HFFc6 (cell line): ENCODE measurements around the gene NR1I3. TPM values are rescaled to one million over a fixed set of nuclear protein-coding genes. Genes with fewer than 3 reads are reported as not detected.
"Not testable (repeated sequence)": the region's sequence is repeated elsewhere in the genome, so short reads cannot be mapped to it uniquely, and the experiment has no call there.

Experiments used
- DNase-seq: peaks from one replicate; pipeline ENCODE4 v3.0.0-alpha.2; 2018
- H3K27ac Mint-ChIP-seq: 2 replicates; pipeline ENCODE4 v1.8.0; 2020; ENCODE audit warnings: mild to moderate bottlenecking, mixed read lengths
- H3K27me3 Mint-ChIP-seq: 2 replicates; pipeline ENCODE4 v1.8.0; 2021; ENCODE audit warnings: mild to moderate bottlenecking, moderate library complexity, mixed read lengths; ENCODE audit not compliant: insufficient read depth
- H3K36me3 Mint-ChIP-seq: 2 replicates; pipeline ENCODE4 v1.8.0; 2021; ENCODE audit warnings: low read depth, mixed read lengths
- H3K4me1 Mint-ChIP-seq: 2 replicates; pipeline ENCODE4 v1.8.0; 2020; ENCODE audit warnings: low read depth, mixed read lengths
- H3K4me3 Mint-ChIP-seq: 2 replicates; pipeline ENCODE4 v1.8.0; 2020; ENCODE audit warnings: mild to moderate bottlenecking, moderate library complexity, mixed read lengths
- H3K9me3 Mint-ChIP-seq: 2 replicates; pipeline ENCODE4 v1.8.0; 2020; ENCODE audit warnings: mild to moderate bottlenecking, mixed read lengths
- total RNA-seq, 6 experiments: library from RNA; stranded (reverse); fragmentation: NEBNext Ultra II Directional; extraction: Animal tissue kit (Norgen Biotek cat#: 25700); gene quantifications; 2 replicates in 1 of 6; 3 replicates in 5 of 6; pipeline ENCODE4 v1.2.3, GENCODE V29; 2021
- TF ChIP-seq, protein P1 (sequence below): fragments of 200-600 bp; sonication (generic); IDR thresholded peaks from 2 replicates; pipeline ENCODE4 v1.5.0; 2021; ENCODE audit warnings: antibody characterized with exemption, mild to moderate bottlenecking

The NR1I3 gene
- total RNA-seq, 6 experiments from 2014 or later = not detected

DNA sequence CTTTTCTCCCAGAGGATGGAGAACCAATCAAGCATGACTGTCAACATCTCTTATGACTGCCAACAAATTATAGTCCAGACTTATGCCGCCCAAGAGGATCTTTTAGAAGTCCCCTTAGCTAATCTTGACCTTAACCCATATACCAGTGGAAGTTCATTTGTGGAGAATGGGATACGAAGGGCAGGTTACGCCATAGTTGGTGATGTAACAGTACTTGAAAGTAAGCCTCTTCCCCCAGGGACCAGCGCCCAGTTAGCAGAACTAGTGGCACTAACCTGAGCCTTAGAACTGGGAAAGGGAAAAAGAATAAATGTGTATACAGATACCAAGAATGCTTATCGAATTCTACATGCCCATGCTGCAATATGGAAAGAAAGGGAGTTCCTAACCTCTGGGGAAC lies 17.3 kb upstream of the NR1I3 start:
- not testable (repeated sequence) for H3K4me3 Mint-ChIP-seq, H3K27ac Mint-ChIP-seq, H3K4me1 Mint-ChIP-seq, DNase-seq
- Mint-ChIP-seq H3K27me3 (peaks cover 43% of the 10 kb centered on the region), H3K9me3 (peaks cover 26% of the 10 kb centered on the region), H3K36me3 (peaks cover 22% of the 10 kb centered on the region)

DNA sequence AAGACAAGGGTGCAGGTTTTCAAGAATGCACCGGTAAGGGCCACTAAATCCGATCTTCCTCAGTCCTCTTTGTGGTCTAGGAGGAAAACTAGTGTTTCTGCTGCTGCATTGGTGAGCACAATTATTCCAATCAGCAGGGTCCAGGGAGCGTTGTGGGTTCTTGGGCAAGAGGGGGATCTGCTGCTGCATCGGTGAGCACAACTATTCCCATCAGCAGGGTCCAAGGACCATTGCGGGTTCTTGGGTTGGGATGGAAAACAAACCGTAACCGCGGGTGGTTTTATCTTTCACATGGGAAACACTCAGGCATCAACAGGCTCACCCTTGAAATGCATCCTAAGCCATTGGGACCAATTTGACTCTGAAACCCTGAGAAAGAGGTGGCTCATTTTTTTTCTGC lies 13.6 kb upstream of the NR1I3 start:
- no peak for DNase-seq
- Mint-ChIP-seq H3K27me3 (peaks cover 19% of the 10 kb centered on the region), H3K4me1 (no peaks in the 10 kb centered on the region), H3K4me3 (no peak overlapping the region), H3K9me3 (peaks cover 13% of the 10 kb centered on the region), H3K36me3 (peaks cover 10% of the 10 kb centered on the region), H3K27ac (no peak overlapping the region)
- TF ChIP-seq, protein P1, sequence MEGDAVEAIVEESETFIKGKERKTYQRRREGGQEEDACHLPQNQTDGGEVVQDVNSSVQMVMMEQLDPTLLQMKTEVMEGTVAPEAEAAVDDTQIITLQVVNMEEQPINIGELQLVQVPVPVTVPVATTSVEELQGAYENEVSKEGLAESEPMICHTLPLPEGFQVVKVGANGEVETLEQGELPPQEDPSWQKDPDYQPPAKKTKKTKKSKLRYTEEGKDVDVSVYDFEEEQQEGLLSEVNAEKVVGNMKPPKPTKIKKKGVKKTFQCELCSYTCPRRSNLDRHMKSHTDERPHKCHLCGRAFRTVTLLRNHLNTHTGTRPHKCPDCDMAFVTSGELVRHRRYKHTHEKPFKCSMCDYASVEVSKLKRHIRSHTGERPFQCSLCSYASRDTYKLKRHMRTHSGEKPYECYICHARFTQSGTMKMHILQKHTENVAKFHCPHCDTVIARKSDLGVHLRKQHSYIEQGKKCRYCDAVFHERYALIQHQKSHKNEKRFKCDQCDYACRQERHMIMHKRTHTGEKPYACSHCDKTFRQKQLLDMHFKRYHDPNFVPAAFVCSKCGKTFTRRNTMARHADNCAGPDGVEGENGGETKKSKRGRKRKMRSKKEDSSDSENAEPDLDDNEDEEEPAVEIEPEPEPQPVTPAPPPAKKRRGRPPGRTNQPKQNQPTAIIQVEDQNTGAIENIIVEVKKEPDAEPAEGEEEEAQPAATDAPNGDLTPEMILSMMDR = no peak

DNA sequence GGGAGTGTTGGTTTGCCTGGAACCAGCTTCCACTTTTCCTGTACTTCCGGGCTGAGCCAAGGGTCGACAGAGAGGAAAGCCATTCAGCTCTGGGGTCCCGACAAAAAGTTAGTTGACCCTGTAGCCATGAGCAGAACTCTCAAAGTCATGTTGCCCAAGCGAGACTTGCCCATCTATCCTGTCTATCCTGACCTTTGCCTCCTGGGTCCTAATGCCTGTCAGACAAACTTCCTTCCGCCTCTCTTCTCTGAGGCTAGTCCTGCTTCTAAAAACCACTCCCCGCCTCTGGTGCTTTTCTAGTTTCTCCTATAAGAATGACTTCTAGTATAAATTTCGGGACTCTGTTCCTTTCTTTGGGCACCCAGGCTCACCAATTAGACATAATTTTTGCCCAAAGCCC lies 12.8 kb upstream of the NR1I3 start:
- Mint-ChIP-seq H3K27ac (no peak overlapping the region), H3K27me3 (peaks cover 18% of the 10 kb centered on the region)

DNA sequence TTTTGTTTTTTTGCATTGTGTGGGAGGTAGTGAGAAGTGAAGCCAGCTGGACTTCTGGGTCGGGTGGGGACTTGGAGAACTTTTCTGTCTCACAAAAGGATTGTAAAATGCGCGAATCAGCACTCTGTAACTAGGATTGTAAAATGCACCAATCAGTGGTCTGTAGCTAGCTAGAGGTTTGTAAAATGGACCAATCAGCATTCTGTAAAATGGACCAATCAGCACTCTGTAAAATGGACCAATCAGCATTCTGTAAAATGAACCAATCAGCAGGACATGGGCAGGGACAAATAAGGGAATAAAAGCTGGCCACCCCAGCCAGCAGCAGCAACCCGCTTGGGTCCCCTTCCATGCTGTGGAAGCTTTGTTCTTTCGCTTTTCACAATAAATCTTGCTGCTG lies 12.1 kb upstream of the NR1I3 start:
- DNase-seq, H3K27ac Mint-ChIP-seq, H3K36me3 Mint-ChIP-seq, H3K4me1 Mint-ChIP-seq, H3K4me3 Mint-ChIP-seq: not testable (repeated sequence)
- H3K9me3 Mint-ChIP-seq = peaks cover 12% of the 10 kb centered on the region
- peaks cover 20% of the 10 kb centered on the region for H3K27me3 Mint-ChIP-seq

More for the DNA sequence above, 12.8 kb upstream of the NR1I3 start:
- Mint-ChIP-seq H3K36me3 (peaks cover 10% of the 10 kb centered on the region), H3K4me1 (no peaks in the 10 kb centered on the region), H3K4me3 (no peak overlapping the region), H3K9me3 (peaks cover 12% of the 10 kb centered on the region)
- no peak for DNase-seq
- TF ChIP-seq, protein P1 = no peak

DNA sequence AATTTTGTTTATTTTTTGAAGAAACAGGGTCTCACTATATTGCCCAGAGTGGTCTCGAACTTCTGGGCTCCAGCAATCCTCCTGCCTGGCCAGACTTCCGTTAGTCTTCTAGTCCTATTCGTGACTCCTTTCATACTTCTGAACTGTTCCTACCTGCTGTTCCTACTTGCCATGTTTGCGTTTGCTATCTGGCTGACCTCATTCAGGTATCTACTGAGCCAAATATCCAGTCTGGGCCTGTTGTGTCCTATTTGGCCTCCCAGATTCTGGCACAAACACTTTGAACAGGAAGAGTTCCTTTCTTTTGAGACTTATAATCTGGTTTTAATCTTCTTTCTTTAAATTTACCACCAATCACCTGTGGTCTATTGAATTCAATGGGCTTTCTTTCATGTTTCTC lies 6.9 kb upstream of the NR1I3 start:
- TF ChIP-seq, protein P1 = no peak
- H3K4me1 Mint-ChIP-seq = peaks cover 11% of the 10 kb centered on the region
- H3K4me3 Mint-ChIP-seq = no peak overlapping the region
- no peak overlapping the region for H3K27ac Mint-ChIP-seq
- H3K27me3 Mint-ChIP-seq = peaks cover 18% of the 10 kb centered on the region
- peaks cover 3% of the 10 kb centered on the region for H3K36me3 Mint-ChIP-seq
- H3K9me3 Mint-ChIP-seq = peaks cover 3% of the 10 kb centered on the region
- no peak for DNase-seq

DNA sequence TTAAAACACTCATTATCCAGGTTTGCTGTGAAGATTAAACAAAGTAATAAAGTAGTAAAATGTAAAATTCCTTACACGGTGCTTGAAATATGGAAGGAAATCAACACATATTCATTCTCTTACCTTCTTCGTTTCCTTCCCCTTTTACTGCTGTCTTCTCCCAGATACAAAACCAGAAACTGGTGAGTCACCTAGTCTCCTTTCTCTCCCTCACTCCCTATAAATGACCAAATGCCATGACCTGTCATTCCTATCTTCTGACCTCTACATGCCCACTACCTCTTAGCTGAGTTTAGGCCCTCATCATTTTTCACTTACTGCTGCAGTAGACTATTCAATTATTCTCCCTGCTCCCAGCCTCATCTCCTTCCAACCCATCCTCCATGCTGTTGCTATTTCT lies 4.3 kb upstream of the NR1I3 start:
- peaks cover 17% of the 10 kb centered on the region for H3K4me1 Mint-ChIP-seq
- no peak for DNase-seq
- H3K4me3 Mint-ChIP-seq = no peak overlapping the region
- no peaks in the 10 kb centered on the region for H3K36me3 Mint-ChIP-seq
- TF ChIP-seq, protein P1 = no peak
- no peaks in the 10 kb centered on the region for H3K9me3 Mint-ChIP-seq
- H3K27me3 Mint-ChIP-seq = peaks cover 17% of the 10 kb centered on the region
- no peak overlapping the region for H3K27ac Mint-ChIP-seq

DNA sequence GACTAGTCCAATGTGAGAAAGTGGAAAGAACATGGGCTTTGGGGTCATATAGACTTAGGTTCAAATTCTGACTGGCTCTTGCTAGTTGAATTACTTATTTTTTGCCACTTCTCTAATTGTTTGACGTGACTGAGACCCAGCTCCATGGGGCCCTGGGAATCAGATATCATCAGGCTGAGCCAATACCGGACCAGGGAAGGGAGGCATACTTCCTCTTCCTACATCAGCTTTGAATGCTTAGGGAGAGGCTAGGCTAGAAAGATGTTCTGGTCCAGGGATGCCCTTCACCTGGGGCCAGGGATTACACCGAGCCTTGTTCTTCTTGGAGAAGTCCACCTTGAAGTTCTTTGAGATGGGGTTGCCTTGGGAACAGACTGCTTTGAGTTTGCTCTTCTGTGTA lies 3.7 kb upstream of the NR1I3 start:
- no peaks in the 10 kb centered on the region for H3K36me3 Mint-ChIP-seq
- H3K4me1 Mint-ChIP-seq = peaks cover 17% of the 10 kb centered on the region

More for the DNA sequence above, 3.7 kb upstream of the NR1I3 start:
- TF ChIP-seq, protein P1 = no peak
- H3K4me3 Mint-ChIP-seq = no peak overlapping the region
- H3K27ac Mint-ChIP-seq = no peak overlapping the region
- no peaks in the 10 kb centered on the region for H3K9me3 Mint-ChIP-seq
- DNase-seq = no peak
- peaks cover 20% of the 10 kb centered on the region for H3K27me3 Mint-ChIP-seq
